Activated gamma-delta T cell treated with anti-CD3 and anti-CD28 coated beads, Interleukin-2, amount 50 U/mL, for 16 hours (primary cell): Measurements from ENCODE around the gene PSORS1C2.

Experiments
- DNase-seq: peaks from one replicate; pipeline ENCODE4 v3.0.0-alpha.2; 2020; ENCODE audit warnings: low read depth

Gene PSORS1C2

DNA sequence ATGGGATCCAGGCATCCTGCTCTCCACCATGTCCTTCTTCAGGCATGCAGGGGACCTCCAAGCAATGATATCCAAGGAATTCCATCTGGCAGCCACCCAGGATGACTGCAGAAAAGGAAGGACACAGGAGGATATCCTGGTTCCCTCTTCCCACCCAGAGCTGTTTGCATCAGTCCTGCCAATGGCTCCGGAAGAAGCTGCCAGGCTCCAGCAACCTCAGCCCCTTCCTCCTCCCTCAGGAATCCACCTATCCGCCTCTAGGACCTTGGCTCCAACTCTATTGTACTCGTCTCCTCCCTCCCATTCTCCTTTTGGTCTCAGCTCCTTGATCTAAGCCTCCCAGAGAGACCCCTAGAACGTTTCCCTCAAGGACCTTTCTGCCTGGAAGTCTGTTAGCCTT lies 733 bp upstream of the PSORS1C2 start:
- no peak for DNase-seq

DNA sequence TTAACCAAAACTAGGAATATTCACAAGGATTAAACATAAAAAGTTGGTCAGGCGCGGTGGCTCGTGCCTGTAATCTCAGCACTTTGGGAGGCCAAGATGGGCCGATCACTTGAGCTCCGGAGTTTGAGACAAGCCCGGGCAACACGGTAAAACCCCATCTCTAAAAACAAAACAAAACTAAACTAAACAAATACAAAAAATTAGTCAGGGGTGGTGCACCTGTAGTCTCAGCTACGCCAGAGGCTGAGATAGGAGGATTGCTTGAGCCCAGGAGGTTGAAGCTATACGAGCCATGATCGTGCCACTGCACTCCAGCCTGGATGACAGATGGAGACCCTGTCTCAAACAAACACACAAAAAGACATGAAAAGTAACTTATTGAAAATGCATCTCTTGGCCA lies 3.2 kb downstream of the PSORS1C2 start:
- DNase-seq, result no peak

DNA sequence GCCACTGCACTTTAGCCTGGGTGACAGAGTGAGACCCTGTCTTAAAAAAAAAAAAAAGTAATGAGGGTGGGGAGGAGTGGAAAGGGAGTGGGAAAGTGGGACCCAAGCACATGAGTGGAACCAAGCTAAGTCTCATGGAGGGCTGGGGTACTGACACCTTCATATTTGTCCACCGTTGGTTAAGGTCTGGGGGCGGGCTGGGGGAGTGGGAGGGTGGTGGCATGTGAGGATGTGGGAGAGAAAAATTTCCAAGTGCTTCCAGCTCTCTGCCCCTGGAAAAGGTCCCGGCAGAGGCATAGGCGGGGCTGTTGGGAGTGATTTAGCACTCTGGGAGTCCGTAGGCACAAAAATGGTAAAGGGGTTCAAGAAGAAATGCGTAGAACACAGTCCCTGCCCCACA lies 6.1 kb downstream of the PSORS1C2 start:
- DNase-seq, result no peak

DNA sequence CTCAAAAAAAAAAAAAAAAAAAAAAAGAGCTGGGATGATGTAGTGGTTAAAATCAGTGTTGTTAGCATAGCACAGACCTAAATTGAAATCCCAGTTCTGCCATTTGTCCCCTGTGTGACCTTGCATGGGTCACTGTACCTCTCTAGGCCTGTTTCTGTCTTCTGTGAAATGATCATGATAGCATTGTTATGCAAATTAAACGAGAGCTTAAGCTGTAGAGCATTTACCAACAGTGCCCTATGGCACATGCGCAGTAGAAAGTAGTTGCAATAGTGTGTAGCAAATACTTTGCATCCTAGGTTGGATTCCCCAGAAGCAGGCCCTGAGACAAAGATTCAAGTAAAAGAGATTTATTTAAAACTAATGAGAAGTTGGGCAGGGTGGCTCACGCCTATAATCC lies 7.3 kb downstream of the PSORS1C2 start:
- no peak for DNase-seq

DNA sequence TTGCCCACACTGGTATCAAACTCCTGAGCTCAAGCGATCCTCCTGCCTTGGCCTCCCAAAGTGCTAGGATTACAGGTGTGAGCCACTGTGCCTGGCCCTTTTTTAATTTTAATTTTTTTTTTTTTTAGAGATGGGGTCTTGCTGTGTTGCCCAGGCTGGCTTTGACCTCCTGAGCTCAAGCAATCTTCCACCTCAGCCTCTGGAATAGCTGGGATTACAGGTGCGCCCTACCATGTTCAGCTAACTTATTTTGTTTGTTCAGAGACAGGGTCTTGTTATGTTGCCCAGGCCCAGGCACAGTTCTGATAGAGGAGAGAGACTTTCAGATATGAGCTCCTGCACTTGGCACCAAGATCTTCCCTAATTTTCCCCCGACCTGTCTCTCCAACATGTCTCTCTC lies 8.1 kb downstream of the PSORS1C2 start:
- no peak for DNase-seq

DNA sequence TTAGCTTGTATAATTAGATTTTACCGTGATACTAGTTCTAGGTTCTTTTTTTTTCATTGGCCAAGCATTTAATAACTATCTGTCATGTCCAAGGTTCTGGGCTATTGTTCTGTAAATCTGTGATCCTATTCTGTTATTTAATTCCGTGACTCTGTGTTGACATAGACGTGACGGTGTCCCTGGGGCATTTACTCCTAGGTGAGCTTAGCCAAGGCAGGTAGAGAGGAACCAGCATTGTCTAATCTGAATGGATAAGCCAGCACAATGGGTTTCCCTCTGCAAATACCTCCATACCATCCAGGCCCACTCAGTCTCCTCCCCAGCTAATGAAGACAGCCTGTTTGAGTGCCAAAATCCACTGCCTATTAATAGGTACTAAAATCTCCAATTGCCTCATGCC lies 9.7 kb downstream of the PSORS1C2 start:
- no peak for DNase-seq

DNA sequence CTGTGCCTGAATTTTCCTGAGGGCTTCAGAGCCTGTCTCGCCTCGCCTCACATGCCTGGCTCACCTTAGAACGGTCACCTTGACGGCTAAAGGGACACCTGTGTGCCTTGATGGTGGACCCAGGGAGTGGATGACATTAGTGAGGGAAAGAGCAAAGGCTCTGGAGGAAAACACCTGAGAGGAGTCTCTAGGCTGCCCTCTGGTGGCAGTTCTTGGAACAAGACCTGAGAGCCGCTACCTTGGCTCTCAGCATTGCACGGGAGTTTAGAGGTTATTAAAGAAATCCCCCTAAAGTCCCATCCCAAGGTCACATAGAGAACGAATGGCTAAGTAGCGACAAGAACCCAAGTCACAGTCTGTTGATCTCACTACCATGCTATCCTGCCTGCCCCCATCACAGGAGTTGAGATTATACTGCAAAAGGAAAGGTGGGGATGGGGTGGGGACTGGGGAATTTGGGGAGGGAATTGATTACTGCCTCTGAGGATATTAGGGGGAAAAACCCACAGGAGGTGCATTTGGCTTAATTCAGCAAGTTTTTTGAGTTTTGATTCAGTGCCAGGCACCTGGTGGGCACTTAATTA lies 10.7 kb downstream of the PSORS1C2 start:
- peak; percentile 63 for DNase-seq

DNA sequence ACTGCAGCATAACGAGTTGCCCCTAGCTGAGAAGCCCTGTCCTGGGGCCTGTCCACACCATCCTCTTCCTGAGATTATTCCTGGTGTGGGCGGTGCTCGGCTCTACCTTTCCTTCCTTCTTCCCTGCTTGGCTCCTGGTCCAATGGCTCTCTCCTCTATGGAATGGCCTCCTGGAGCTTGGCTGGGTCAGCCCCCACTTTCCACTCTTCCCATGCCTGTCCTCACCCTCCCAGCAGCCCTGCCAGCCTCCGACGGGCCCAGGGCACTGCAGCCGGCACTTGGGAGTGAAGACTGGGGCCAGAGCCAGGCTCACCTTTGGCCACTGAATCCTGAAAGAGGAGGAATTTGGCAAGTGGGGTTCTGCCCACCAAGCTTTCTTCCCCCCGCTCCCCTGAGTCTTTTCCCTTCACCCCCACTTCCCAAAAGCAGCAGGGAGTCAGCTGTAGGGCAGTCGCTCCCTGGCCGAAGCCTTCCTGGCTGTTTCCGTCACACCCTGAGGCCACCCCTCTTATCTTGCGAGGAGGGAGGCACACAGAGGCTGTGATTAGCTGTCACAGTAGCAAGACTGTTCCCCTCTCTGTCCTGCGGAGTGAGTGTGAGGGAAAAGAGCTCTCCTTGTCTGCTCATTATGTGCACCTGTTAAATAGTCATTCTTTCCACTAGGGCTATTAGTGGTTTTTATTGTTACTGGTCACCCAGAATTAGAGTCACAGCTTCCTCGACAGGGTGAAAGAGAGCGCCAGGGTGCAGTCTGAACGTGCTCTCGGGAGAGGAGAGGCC lies 12.3 kb downstream of the PSORS1C2 start:
- DNase-seq, result no peak

DNA sequence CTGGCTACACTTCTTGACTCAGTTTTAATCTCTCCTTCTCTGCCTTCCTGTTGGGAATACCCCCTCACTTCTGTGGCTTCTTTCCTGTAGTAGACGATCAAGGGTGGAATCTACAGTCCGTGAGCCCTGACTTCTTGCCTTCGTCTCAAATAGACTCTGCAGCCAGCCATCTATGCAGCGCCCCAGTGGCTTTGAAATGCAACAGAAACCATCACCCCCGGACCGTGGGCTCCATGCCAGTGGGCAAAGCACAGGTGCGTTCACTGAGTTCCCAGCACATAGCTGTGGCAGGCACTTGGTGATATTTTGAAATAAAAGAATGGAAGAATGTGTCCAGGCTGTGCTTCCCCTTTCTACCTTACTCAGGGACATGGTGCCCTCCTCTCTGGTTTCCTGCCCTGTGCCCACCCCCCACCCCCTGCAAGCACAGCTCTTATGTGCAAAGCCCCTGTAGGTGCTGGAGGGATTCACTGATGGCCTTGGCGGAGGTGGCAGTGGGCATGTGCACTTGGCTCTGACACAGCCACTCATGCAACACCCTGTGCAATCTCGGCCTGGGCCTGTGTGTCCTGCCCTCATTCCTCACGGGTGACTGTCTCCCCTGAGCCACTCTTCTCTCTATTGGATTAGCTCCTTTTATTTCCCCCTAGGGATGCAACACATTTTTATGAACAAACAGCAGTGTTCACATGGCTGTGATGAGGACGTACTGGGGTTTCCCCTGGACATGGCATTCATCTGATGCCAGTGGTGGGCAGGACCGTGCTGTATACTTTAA lies 13.1 kb downstream of the PSORS1C2 start:
- no peak for DNase-seq

DNA sequence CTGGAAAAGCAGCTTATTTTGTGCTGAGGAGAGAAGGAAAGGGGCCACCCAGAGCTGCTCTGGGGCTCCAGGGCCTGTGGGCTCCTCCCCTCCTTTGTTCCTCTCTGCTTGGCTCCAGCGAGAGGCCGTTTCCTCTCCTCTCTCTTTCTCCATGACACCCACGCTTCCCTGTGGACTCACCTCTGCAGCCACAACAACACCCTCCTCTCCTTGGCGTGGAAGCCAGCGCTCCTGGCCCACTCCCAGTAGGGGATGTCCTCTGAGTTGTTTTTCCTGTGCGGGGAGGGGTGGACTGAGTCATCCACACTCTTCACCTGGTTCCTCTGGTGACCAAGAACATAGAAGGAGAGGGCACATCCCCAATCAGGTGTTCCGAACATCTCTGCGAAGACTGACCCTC lies 13.7 kb downstream of the PSORS1C2 start:
- DNase-seq, result no peak

DNA sequence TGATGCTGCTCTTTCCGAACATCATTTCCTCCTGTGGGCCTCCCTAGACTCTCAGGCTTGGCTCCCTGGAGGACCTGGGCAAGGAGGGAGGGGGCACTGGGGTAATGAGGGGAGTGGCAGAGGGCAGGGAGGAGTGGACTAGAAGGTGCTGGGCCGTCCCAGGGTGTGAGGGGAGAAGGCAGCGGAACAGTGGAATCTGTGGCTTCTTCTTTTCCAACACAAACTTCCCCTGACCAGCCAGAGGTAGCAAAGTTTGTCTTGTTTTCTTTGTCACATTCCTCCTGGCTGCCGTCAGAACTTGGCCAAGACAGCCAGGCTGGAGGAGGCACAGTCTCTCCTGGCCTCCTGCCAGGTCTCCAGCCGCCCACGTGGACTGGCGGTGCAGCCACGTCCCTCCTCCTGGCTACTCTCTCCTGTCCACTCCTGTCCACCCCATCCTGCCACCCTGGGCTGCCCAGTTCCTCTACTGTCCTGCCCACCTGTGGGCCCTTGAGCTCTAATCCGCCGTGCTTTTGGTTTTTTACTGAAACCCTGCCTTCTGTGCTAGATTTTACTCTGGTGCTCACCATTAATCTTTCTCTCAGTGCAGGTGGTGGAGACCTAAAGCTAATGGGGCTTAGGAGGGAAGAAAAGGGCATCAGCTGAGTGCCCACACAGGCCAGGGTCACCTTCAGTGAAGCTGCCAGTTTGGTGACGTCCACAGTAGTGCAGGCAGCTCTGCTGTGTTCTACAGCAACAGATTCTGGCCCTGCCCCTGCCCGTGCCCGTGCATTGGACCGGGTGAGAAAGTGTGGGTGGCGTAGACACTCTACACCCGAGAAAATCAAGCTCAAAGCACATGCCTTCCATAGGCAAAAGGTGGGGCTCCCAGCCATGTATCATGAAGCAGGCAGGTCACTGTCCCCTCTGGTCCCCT lies 15.8 kb downstream of the PSORS1C2 start:
- DNase-seq, result no peak

DNA sequence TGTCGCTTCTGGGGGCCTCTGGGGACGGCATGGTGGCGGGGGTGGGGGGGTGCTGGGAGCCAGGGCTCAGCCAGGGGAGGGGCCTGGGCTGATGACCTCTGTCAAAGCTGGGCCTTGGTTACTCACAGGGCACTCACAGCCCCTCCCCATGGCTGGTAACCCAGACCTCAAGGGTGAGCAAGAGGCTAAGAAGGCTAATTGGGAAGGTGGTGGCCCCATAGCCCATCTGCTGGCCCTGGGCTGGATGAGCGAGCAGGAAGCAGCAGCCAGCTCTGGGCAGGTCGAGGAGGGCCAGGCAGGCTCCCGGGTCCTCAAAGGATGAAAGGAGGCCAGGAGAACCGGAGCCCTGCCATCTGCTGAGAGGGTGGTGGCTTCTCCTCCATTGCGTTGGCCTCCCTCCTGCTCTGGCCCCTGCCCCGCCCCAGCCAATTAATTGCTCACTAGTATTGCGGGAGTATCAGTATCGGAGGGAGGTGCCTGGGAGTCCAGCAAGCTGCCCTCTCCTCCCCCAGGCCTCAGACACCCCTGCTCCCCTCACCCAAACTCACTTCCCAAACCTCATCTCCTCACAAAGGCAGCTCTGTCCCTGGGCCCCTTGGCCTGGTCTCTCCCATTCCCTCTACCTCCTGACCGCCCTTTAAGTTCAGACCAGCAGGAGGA lies 17.6 kb downstream of the PSORS1C2 start:
- no peak for DNase-seq

DNA sequence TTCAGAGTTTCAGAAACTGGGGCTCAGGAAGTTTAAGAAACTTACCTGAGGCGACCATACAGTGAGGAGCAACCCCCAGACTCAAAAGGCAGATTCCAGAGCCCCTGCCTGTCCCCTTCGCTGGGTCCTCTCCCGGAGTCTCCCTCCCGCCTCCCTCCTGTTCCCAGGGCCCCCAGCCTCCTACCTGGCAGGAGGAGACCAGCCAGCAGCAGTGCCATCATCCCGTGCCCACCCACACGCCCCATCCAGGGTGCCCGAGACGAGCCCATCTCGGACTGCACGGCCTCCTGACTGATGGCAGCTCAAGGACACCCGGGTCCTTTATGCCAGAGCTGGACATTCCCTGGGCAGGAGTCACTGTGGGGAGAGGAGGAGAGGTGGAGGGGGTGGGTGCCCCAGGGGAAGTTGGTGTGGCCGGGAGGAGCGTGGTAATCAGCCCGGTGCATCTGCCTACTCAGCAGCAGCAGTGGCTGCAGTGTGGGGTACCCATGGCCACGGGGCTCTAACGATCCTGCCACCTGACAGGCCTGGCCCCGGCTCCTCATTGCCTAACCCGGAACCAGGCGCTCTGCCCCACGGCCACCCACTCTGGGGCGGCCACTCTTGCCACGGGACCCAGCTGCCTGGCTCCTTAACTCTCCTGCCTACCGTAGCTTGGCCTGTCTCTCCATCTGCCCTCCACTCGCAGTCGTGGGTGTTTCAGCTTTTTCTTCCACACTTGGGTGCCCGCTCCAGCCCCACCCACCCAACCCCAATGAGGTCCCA lies 18.5 kb downstream of the PSORS1C2 start, which contains the start of gene CDSN:
CDSN (minus strand) TSS at position 296 of the 765 bp plus-strand sequence; CDS start at position 269, 27 bp downstream.
- no peak for DNase-seq

DNA sequence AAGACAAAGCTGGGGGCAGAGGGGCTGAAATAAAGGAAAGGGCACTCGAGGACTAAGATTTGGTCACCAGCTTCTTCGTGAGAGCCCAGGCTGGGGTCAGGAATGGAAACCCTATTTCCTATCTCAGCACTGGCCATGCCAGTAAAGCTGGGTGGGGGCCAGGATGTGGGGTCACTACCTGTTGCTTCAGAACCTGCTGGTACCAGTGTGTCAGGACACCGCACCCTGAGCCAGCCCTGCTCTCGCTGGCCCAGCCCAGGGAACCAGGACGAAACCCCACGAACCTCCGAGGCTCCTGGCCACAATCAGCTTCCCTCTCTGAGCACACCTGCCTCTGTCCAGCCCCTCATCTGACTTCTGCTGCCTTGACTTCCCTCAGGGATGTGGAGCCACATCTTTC lies 20.7 kb downstream of the PSORS1C2 start:
- DNase-seq, result no peak

DNA sequence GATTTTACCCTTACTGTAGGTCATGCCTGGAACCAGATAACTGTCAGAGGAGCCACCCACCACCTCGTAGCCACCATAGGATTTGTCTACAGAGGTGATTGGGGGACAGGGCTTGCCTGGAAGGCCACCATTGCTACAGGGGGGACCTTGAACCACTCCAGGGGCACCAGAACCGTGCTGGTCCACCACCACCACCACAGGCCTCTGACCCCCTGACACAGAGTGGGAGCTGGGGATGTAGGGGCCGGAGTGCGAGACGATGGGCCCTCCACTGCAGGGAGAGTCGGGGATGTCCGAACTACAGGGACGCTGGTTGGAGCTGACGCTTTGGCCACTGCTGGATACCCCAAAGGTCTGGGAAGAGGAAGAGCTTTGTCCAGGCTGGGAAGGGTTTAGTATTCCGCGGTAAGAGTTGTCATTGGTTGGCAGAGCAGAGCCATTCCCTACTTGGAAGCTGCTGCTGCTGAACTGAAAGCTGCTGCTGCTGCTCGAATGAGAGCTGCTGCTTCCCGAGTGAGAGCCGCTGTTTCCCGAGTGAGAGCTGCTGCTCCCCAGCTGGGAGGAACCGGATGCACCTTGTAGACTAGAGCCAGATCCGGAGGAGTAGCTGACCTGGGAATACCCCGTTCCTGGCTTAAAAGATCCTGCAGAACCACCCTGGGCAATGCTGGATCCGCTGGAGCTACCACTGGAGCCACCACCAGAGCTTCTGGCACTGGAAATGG lies 22.0 kb downstream of the PSORS1C2 start:
- no peak for DNase-seq

DNA sequence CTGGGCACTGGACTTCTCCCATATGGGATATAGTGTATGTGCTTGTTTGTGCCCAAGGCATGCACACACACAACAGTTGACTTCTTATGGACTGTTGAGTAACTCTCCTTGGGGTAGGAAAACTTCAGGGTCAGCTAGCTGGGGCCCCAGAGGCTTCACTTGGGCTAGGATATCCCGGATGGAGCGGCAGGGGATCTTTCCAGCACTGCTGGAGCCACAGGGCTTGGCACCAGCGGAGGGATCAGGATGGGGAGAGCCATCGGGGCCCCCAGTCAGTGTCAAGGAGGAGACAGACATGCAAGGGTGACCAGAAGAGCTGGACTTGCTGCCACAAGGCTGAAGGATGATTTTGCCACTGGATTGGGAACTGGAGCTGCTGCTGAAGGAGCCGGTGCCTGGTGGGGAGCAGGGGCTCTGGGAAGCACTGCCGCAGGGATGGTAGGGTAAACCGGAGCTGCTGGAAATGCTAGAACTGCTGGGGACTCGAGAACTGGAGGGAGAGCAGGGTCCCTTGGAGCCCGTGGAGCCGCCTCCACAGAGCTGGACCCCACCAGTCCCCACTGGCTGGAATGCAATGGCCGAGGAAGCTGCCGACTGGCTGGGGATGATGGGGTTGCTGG lies 22.8 kb downstream of the PSORS1C2 start:
- DNase-seq, result no peak

DNA sequence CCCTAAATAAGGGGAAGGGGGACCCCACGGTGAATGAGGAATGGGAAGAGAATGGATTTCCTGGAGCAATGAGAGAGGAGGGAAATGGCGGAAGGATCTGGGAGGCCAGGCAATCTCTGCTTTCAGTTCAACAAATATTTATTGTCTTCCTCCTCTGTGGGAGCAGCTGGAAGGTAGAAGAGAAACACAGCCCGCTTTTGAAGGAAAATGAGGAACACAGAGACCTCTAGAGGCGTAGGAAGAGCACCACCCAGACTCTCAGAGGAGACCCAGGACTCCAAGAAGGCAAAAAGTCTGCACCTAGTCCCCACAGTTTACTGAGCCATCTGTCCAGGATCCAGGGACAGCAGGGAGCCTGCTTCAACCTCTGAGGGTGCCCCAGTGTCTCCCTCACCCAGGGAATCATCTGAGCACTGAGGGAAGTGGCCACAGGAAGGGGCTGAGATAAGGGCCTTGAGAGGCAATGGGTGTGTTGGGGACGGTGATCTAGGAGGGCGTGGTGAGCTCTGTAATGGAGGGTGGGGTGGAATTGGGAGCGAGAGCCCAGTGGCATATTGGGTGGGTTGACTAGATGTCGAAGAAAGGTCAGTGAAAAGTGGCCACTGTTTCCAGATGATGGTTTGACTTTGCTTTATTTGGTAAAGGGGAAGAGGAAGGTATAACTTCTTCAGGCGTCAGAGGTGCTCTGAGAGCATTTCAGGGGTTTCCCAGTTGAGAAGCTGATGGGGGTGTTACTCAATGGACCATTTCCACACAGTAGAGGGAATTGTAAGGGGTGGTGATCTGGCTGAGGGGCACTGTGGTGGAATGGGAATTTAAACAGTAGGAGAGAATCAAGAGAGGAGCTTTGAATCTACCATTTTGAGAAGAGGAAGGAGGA lies 23.7 kb downstream of the PSORS1C2 start:
- no peak for DNase-seq

DNA sequence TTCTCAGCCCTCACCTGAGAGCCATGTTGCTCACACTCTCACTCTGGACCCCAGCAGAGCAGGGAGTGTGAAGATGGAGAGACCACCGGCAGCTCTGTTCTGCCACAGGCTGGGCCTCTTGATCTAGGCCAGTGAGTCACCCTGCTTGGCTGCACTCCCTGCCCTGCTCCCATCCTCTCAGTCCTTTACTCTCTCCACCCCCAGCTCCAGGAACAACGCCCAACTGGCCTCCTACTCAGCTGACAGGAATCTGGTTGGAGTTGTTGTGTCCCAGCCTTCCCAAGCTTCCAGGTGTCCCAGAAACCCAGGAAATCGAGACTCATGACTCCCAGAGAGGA lies 24.4 kb downstream of the PSORS1C2 start, which contains the start of gene PSORS1C1:
PSORS1C1 (plus strand) TSS at position 260 of the 338 bp plus-strand sequence. CDS start 14,833 bp downstream, outside the sequence.
- DNase-seq, result no peak
